HG02623 (cell line): Measurements from ENCODE around the gene ZNF446.
"Not testable (repeated sequence)": the region's sequence is repeated elsewhere in the genome, so short reads cannot be mapped to it uniquely, and the experiment has no call there.

Experiments used
- ATAC-seq: cut with Tn5 transposase; IDR thresholded peaks from one replicate; pipeline ENCODE4 v1.9.1; 2021; ENCODE audit warnings: moderate library complexity; ENCODE audit not compliant: unreplicated experiment

Gene ZNF446

GRCh38 chr19:58469241-58470013 lies 6.7 kb upstream of the ZNF446 start:
- no peak for ATAC-seq

GRCh38 chr19:58470837-58471543 lies 5.2 kb upstream of the ZNF446 start:
- not testable (repeated sequence) for ATAC-seq

GRCh38 chr19:58471736-58472135 lies 4.4 kb upstream of the ZNF446 start:
- ATAC-seq = no peak

- no peak for ATAC-seq
Measured at GRCh38 chr19:58473775-58474174, 2.4 kb upstream of the ZNF446 start.

- ATAC-seq = no peak
Measured at GRCh38 chr19:58474291-58474996, 1.7 kb upstream of the ZNF446 start.

- ATAC-seq = no peak
Measured at GRCh38 chr19:58474997-58475713, 997 bp upstream of the ZNF446 start.

GRCh38 chr19:58476498-58477015 lies 405 bp downstream of the ZNF446 start:
- ATAC-seq = no peak

GRCh38 chr19:58477130-58477529 lies 978 bp downstream of the ZNF446 start:
- no peak for ATAC-seq

GRCh38 chr19:58477871-58478270 lies 1.7 kb downstream of the ZNF446 start:
- no peak for ATAC-seq

- ATAC-seq = no peak
Measured at GRCh38 chr19:58479303-58479702, 3.2 kb downstream of the ZNF446 start.

GRCh38 chr19:58479736-58480480 lies 3.8 kb downstream of the ZNF446 start:
- no peak for ATAC-seq

- ATAC-seq = no peak
Measured at GRCh38 chr19:58480481-58480830, 4.3 kb downstream of the ZNF446 start.

GRCh38 chr19:58480831-58481230 lies 4.7 kb downstream of the ZNF446 start:
- no peak for ATAC-seq

GRCh38 chr19:58482372-58482771 lies 6.2 kb downstream of the ZNF446 start:
- no peak for ATAC-seq

- ATAC-seq = no peak
Measured at GRCh38 chr19:58483776-58484175, 7.6 kb downstream of the ZNF446 start.

GRCh38 chr19:58484349-58484748 lies 8.2 kb downstream of the ZNF446 start:
- not testable (repeated sequence) for ATAC-seq

- ATAC-seq = no peak
Measured at GRCh38 chr19:58491393-58491792, 15.2 kb downstream of the ZNF446 start.

GRCh38 chr19:58492265-58492664 lies 16.1 kb downstream of the ZNF446 start:
- ATAC-seq = no peak

GRCh38 chr19:58497634-58498170 lies 21.6 kb downstream of the ZNF446 start:
- ATAC-seq = no peak
